NCI-H526 (cell line): ENCODE measurements around the gene LTB4R2.

Experiments
- DNase-seq, 2 experiments: peaks; one replicate each; lab custom pipeline; 2025; lab: John Stamatoyannopoulos, UW

The LTB4R2 gene, protein sequence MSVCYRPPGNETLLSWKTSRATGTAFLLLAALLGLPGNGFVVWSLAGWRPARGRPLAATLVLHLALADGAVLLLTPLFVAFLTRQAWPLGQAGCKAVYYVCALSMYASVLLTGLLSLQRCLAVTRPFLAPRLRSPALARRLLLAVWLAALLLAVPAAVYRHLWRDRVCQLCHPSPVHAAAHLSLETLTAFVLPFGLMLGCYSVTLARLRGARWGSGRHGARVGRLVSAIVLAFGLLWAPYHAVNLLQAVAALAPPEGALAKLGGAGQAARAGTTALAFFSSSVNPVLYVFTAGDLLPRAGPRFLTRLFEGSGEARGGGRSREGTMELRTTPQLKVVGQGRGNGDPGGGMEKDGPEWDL

GRCh38 chr14:24309538-24310264 lies at the start of gene LTB4R2:
TSS of gene LTB4R2 (plus strand) at chr14:24310140. CDS start at chr14:24310665, 525 bp downstream.
- DNase-seq, result no peak

- DNase-seq, result no peak
Measured at GRCh38 chr14:24260780-24261157, 49.2 kb upstream of the LTB4R2 start.

DNA sequence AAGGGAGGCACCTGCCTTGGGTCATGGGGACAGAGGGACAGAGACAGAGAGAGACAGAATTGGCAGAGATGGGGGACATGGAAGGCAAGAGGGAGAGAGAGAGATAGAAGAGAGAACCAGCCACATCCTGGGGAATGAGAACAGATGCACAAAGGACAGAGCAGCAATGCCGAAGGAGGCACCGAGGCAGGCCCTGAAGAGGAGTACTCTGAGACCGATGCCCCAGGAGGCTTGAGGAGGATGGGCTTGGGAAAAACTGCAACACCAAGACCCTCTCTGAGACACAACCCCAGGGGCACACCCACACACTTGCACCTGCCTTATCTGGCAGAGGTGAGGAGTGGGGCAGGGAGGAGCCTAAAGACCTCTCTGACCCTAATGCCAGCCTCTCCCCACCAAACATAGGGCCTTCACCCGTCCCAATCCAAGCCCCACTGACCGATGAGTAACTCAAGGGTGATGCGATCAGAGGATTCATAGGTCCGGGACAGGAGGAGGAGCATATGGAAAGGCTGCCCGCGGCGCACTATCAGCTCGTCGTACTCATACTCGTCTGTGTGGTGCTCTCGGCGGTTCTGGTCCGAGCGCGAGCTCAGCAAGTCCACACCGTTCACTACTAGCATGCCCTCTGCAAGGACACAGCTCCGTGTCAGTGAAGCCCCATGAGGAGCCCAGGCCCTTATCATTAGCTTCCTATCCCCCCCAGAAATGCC lies 48.5 kb upstream of the LTB4R2 start:
- no peak for DNase-seq

DNA sequence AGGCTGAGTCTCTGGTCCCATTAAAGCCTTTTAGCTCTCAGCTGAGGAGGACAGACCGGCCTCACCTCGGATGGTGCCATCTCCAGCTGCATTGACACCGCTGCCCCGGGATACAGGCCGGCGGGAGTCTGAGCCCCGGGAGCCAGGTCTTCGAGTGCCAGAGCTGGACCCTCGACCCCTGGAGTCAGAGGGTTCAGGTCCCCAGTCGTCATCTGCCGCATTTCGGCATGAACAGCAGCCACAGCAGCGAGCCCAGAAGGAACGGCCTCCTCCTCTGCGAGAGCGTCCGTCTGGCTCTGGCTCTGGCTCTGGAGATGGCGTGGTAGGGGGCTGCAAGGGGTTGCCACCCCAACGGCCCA lies 48.0 kb upstream of the LTB4R2 start:
- DNase-seq, result no peak

- no peak for DNase-seq
Measured at GRCh38 chr14:24262821-24263733, 46.9 kb upstream of the LTB4R2 start, which contains the start of gene TGM1. TSS of gene TGM1 (minus strand) at chr14:24263177. CDS start at chr14:24262352, 825 bp downstream.

- no peak for DNase-seq
Measured at GRCh38 chr14:24263848-24264247, 46.1 kb upstream of the LTB4R2 start.

GRCh38 chr14:24264298-24264697 lies 45.6 kb upstream of the LTB4R2 start:
- DNase-seq, result no peak

- no peak for DNase-seq
Measured at GRCh38 chr14:24266344-24267244, 43.3 kb upstream of the LTB4R2 start.

DNA sequence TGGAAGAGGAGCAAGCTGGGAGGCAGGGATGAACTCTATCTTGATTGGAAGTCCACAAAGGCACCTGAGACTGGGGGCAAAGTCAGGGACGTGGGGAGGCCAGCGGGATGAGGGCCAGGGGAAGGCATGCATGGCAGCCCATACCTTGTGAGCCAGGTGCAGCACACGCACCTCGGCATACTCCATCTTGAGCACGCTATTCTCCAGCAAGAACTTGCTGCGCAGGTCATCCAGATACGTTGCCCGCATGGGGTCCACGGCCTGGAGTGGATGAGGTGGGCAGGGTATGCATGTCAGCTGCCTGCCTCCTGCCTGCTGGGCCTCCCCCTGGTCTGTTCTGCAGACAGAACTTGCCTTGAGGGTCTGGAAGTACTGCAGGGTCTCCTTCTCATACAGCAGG lies 42.4 kb upstream of the LTB4R2 start:
- DNase-seq, result no peak

DNA sequence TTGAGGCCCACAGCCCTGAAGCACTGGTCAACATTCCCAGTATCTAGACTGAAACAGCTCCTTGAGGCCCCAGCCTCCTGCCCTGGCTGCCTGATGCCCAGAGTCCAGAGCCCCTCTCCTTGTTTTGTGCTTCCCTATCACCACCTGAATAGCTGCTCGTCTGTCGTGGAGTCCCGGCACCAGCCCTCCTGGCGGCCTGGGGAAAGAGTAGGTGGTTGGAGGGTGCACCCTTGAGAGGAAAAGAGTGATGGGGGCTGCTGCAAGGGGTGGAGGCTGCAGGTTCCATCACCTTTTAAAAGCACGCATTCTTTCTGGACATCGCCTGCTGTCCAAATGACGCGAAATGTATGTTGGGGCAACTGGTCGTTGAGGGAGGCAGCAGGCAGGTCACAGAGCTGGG lies 41.7 kb upstream of the LTB4R2 start:
- DNase-seq, result no peak

GRCh38 chr14:24269368-24269767 lies 40.6 kb upstream of the LTB4R2 start:
- no peak for DNase-seq

GRCh38 chr14:24269910-24270536 lies 39.9 kb upstream of the LTB4R2 start:
- no peak for DNase-seq

DNA sequence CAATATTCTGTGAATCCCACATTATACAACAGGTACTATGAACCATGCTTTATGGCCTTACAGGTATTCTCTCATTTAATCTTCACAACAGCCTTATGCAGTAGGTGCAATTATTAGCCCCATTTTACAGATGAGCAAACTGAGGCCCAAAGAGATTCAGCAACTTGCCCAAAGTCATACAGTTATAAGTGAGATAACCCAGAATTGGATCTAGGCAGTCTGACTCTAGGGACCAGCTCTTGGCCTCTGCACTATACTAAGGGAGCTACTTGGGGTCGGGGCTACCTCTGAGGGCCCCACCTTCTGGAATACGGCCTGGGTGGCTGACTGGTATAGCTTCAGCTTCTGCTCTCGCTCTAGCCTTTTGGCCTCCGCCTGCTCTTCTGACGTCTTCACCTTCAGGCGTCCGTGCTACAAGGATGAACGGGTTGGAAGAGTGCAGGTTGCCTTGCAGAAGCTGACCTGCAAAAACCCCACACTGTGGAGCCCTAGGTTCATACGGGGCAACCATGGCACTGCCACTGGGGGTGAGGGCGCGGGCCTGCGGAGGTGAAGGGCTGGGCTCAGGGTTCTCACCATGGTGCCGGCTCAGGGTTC lies 39.3 kb upstream of the LTB4R2 start:
- no peak for DNase-seq

GRCh38 chr14:24271134-24271833 lies 38.7 kb upstream of the LTB4R2 start, which contains the start of gene RABGGTA:
TSS of gene RABGGTA (minus strand) at chr14:24271597. CDS start at chr14:24271115, 482 bp downstream.
- peak; percentile 86 to 95 for DNase-seq

DNA sequence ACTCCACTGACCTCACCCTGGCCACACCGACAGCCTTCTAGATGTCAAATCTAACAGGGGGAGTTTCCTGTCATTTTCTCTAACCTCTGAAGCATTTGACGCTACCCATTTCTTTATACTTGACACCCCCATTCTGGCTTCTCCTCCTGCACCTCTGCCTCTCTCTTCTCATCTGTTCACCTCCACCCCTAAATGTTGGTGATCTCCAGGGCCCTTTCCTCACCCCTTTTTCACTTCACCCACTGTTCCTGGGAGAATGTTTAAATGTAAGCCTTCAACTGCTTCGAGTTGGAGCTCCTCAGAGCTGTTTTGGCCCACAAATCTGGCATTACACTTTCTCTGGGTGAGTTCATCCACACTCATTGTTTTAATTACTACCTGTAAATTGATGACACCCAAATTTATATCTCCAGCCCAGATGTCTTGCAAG lies 38.1 kb upstream of the LTB4R2 start:
- no peak for DNase-seq

DNA sequence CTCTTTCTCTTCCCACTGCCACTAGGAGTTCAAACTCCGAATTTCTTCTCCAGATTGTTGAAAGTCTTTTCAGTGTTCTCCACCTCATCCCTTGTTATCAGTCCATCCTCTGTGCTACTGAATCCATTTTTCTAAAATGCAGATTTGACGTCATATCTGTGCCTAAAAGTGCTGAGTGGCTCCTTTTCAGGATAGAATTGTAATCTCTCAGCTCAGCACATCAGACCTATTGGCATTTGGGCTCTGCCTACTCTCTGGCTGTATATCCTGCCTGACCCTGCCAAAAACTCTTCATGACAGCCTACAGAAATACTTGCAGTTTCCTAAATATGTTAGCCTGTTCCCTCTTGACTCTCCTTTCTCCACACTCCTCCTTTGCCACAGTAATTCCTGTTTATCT lies 37.5 kb upstream of the LTB4R2 start:
- no peak for DNase-seq

- DNase-seq, result peak; percentile 65 to 79
Measured at GRCh38 chr14:24273422-24273998, 36.4 kb upstream of the LTB4R2 start.

GRCh38 chr14:24274101-24274543 lies 35.8 kb upstream of the LTB4R2 start:
- no peak for DNase-seq

DNA sequence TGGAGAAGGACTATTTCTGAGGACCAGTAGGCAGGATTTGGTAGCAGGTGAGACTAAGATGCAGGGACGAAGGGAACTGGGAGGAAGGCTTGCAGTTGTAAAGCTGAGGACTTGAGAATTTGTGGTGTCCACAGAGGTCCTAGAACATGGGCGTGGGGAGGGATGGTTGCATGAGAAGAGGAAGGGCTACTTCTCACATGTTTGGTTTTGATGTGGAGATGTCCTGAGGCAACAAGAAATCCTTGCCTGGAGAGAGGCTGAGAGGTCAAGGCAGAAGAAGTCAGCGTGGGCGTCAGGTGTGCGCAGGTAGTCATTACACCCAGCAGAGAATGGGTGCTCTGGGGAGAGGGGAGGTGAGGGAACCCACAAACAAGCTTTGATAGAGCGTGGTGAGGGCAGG lies 32.9 kb upstream of the LTB4R2 start:
- DNase-seq, result no peak
